LNCaP clone FGC (cell line): Measurements from ENCODE around the gene PCSK1.

Experiments used
- DNase-seq: peaks from one replicate; pipeline ENCODE4 v3.0.0-alpha.2; 2011; ENCODE audit warnings: low read depth
- H3K4me3 ChIP-seq: 2 replicates; pipeline ENCODE4 v1.5.1; 2011; ENCODE audit warnings: mild to moderate bottlenecking, low read depth, low read length, control low read depth
- CTCF ChIP-seq: IDR thresholded peaks from 2 replicates; pipeline ENCODE4 v1.5.1; 2012; ENCODE audit warnings: mild to moderate bottlenecking; ENCODE audit not compliant: control insufficient read depth, insufficient read depth; ENCODE audit errors: extremely low read depth

PCSK1 gene

GRCh38 chr5:96427824-96428223 lies 5.2 kb downstream of the PCSK1 start:
- TF ChIP-seq CTCF = no peak
- no peak overlapping the region for H3K4me3 ChIP-seq
- no peak for DNase-seq

GRCh38 chr5:96426831-96427230 lies 6.2 kb downstream of the PCSK1 start:
- no peak for TF ChIP-seq CTCF
- H3K4me3 ChIP-seq = no peak overlapping the region
- DNase-seq = no peak

GRCh38 chr5:96425443-96425842 lies 7.6 kb downstream of the PCSK1 start:
- no peak for TF ChIP-seq CTCF
- no peak overlapping the region for H3K4me3 ChIP-seq
- no peak for DNase-seq

GRCh38 chr5:96415897-96416296 lies 17.2 kb downstream of the PCSK1 start:
- DNase-seq = no peak
- TF ChIP-seq CTCF = no peak
- no peak overlapping the region for H3K4me3 ChIP-seq

GRCh38 chr5:96412868-96413449 lies 20.1 kb downstream of the PCSK1 start:
- no peak for TF ChIP-seq CTCF
- no peak for DNase-seq

GRCh38 chr5:96410013-96410412 lies 23.0 kb downstream of the PCSK1 start:
- no peak for TF ChIP-seq CTCF
- H3K4me3 ChIP-seq = no peak overlapping the region
- DNase-seq = no peak

More at GRCh38 chr5:96412868-96413449, 20.1 kb downstream of the PCSK1 start:
- H3K4me3 ChIP-seq = no peak overlapping the region

- no peak overlapping the region for H3K4me3 ChIP-seq
- TF ChIP-seq CTCF = no peak
- DNase-seq = no peak
Measured at GRCh38 chr5:96408841-96409538, 24.1 kb downstream of the PCSK1 start.
